GM12878 (cell line): ENCODE results near the gene KRTAP9-8. TPM values are rescaled to one million over a fixed set of nuclear protein-coding genes. Genes with fewer than 3 reads are reported as not detected.
A peak's percentile ranks its signal among the peaks of the same experiment; 100 is the strongest.

Source experiments
- ATAC-seq: fragments of 200-7000 bp; cut with Tn5 transposase; 3 replicates; pipeline ENCODE4 v1.9.1; 2020; ENCODE audit warnings: mild to moderate bottlenecking, moderate library complexity
- BruUV-seq: library from RNA; stranded (reverse); fragments of 400-500 nt; replicated peaks from 2 replicates; lab custom pipeline; 2021; lab: Mats Ljungman, UMichigan
- CTCF ChIA-PET: fragments of 300-600 bp; sonication (Branson Sonifier 250); formaldehyde crosslinking; extraction: SDS; loops from one replicate; lab custom pipeline; 2021; ENCODE audit warnings: inconsistent platforms; lab: Yijun Ruan, JAX
- POLR2A ChIA-PET: fragments of 350-600 bp; formaldehyde crosslinking; extraction: SDS; loops from one replicate; lab custom pipeline; 2021; ENCODE audit warnings: inconsistent platforms; lab: Charles Lee
- RAD21 ChIA-PET: fragments of 300-600 bp; sonication (Branson Sonifier 250); formaldehyde crosslinking; loops from one replicate; lab custom pipeline; 2023; ENCODE audit warnings: antibody characterized with exemption; ENCODE audit not compliant: unreplicated experiment; lab: Charles Lee
- SMC1A ChIA-PET: fragments of 300-600 bp; sonication (Branson Sonifier 250); formaldehyde crosslinking; loops from one replicate; lab custom pipeline; 2023; ENCODE audit not compliant: unreplicated experiment, uncharacterized antibody; lab: Charles Lee
- DNase-seq: peaks from one replicate; pipeline ENCODE4 v3.0.0-alpha.2; 2011; ENCODE audit warnings: low read depth, low spot score
- FAIRE-seq: peaks from 3 replicates; lab custom pipeline; 2011; peaks lifted over from hg19 to GRCh38; lab: Jason Lieb, UNC
- H2AFZ ChIP-seq: 2 replicates; pipeline ENCODE4 v1.6.0; 2011; ENCODE audit warnings: low read depth, low read length, control low read depth; ENCODE audit not compliant: control insufficient read depth
- H3K27ac ChIP-seq: 2 replicates; pipeline ENCODE4 v1.5.1; 2011; ENCODE audit warnings: control low read depth; ENCODE audit not compliant: control insufficient read depth, insufficient read depth
- H3K27me3 ChIP-seq, 2 experiments: replicated peaks in 1 of 2; 2 replicates each; pipeline versions ENCODE4 v1.6.0 to v1.6.1; 2011; ENCODE audit warnings: low read length in 1 of 2; ENCODE audit not compliant: control insufficient read depth in 2 of 2, insufficient read depth in 2 of 2
- H3K36me3 ChIP-seq, 2 experiments: 2 replicates each; pipeline ENCODE4 v1.5.1; 2011; ENCODE audit warnings: low read length in 1 of 2; ENCODE audit not compliant: control insufficient read depth in 2 of 2, insufficient read depth in 2 of 2
- H3K4me1 ChIP-seq: 2 replicates; pipeline ENCODE4 v1.6.1; 2011; ENCODE audit warnings: mild to moderate bottlenecking, low read length, moderate library complexity, mixed read lengths; ENCODE audit not compliant: control insufficient read depth, insufficient read depth
- H3K4me2 ChIP-seq: 2 replicates; pipeline ENCODE4 v1.6.0; 2011; ENCODE audit warnings: control low read depth; ENCODE audit not compliant: control insufficient read depth, insufficient read depth
- H3K4me3 ChIP-seq: fragments of 200-600 bp; sonication (generic); 2 replicates; pipeline ENCODE4 v1.5.1; 2016
- H3K79me2 ChIP-seq: 2 replicates; pipeline ENCODE4 v1.6.0; 2011; ENCODE audit warnings: low read length; ENCODE audit not compliant: control insufficient read depth, insufficient read depth
- H3K9ac ChIP-seq: 2 replicates; pipeline ENCODE4 v1.8.0; 2011; ENCODE audit warnings: low read length, control low read depth, mixed read lengths; ENCODE audit not compliant: control insufficient read depth, insufficient read depth
- H3K9me3 ChIP-seq: replicated peaks from 3 replicates; pipeline ENCODE4 v1.5.1; 2011; ENCODE audit warnings: mild to moderate bottlenecking, low read length; ENCODE audit not compliant: control insufficient read depth, insufficient read depth
- H4K20me1 ChIP-seq: 2 replicates; pipeline ENCODE4 v1.6.0; 2011; ENCODE audit not compliant: control insufficient read depth, insufficient read depth
- ESRRA ChIP-seq: IDR thresholded peaks from 2 replicates; pipeline ENCODE4 v1.6.1; 2012; ENCODE audit warnings: mild to moderate bottlenecking, low read length, improper control_type of control experiment
- MEF2A ChIP-seq: IDR thresholded peaks from 2 replicates; pipeline ENCODE4 v1.6.1; 2011; ENCODE audit warnings: low read depth, mild to moderate bottlenecking, low read length, moderate library complexity; ENCODE audit not compliant: insufficient read depth
- NFIC ChIP-seq: IDR thresholded peaks from 2 replicates; pipeline ENCODE4 v1.6.1; 2012; ENCODE audit warnings: low read depth, mild to moderate bottlenecking, inconsistent platforms, low read length, moderate library complexity
- NFYA ChIP-seq: IDR thresholded peaks from 2 replicates; pipeline ENCODE4 v1.6.1; 2011; ENCODE audit warnings: low read depth, mild to moderate bottlenecking, low read length, improper control_type of control experiment, borderline replicate concordance
- NFYB ChIP-seq: IDR thresholded peaks from 2 replicates; pipeline ENCODE4 v1.6.1; 2011; ENCODE audit warnings: low read depth, mild to moderate bottlenecking, low read length, improper control_type of control experiment, moderate library complexity; ENCODE audit not compliant: insufficient read depth
- PBX3 ChIP-seq: IDR thresholded peaks from 2 replicates; pipeline ENCODE4 v1.6.1; 2011; ENCODE audit warnings: mild to moderate bottlenecking, low read depth, low read length, moderate library complexity; ENCODE audit not compliant: insufficient replicate concordance
- SP1 ChIP-seq: IDR thresholded peaks from one replicate; pipeline ENCODE4 v1.6.1; 2011; ENCODE audit warnings: low read depth, low read length
- ZBTB4 ChIP-seq: fragments of 450-650 bp; formaldehyde crosslinking; IDR thresholded peaks from 2 replicates; pipeline ENCODE4 v1.4.0; 2022; ENCODE audit warnings: mild to moderate bottlenecking, moderate library complexity
- ZNF592 ChIP-seq: fragments of 450-650 bp; IDR thresholded peaks from 2 replicates; pipeline ENCODE4 v1.6.1; 2017; ENCODE audit warnings: mild to moderate bottlenecking, moderate library complexity
- WGBS: methylation state at CpG from one replicate; pipeline ENCODE4 v1.1.6; 2016; ENCODE audit warnings: low lambda C conversion rate; ENCODE audit not compliant: insufficient replicate concordance, insufficient coverage; ENCODE audit errors: missing lambda C conversion rate; 5-methylcytosine and 5-hydroxymethylcytosine counted together
- in situ Hi-C: fragments of 300-500 bp; cut with MboI; formaldehyde crosslinking; loops from 9 replicates; pipeline ENCODE4 v1.14.3; 2018; ENCODE audit warnings: mixed read lengths
- intact Hi-C: fragments of 100-400 bp; cut with micrococcal nuclease; formaldehyde crosslinking; loops from one replicate; pipeline ENCODE4 v1.14.2; 2022; ENCODE audit not compliant: unreplicated experiment
- polyA plus RNA-seq, 11 experiments: library from polyadenylated mRNA; depleted of rRNA in 4 of 11; unstranded in 6 of 11; stranded (reverse) in 5 of 11; fragments of >200 nt; fragmentation: Nextera tagmentation in 4 of 11; fragmentation: Illumina TruSeq in 1 of 11; extraction: Ambion mirVana in 4 of 11; extraction: Trizol in 1 of 11; gene quantifications; 1 replicate in 1 of 11; 2 replicates in 10 of 11; pipeline versions ENCODE4 v1.2.1 to v1.2.3, GENCODE V29; 2011 to 2016; ENCODE audit warnings: inconsistent platforms in 2 of 11, missing spikeins in 2 of 11, low read depth in 1 of 11
- total RNA-seq, 4 experiments: library from RNA; depleted of rRNA in 3 of 4; stranded (reverse); fragments of >200 nt in 3 of 4; fragmentation: Illumina TruSeq in 1 of 4; extraction: Trizol in 1 of 4; gene quantifications; 2 replicates each; pipeline versions ENCODE4 v1.2.1 to v1.2.3, GENCODE V29; 2013 to 2021
- TF ChIP-seq, protein P1 (sequence below): fragments of 450-650 bp; IDR thresholded peaks from 2 replicates; pipeline ENCODE4 v1.6.1; 2017; ENCODE audit warnings: mild to moderate bottlenecking, moderate library complexity

Gene KRTAP9-8
- total and polyA plus RNA-seq, 10 of the 15 experiments (the other 5 are each of a cell fraction or from before 2014, with no cell fraction given): not detected

DNA sequence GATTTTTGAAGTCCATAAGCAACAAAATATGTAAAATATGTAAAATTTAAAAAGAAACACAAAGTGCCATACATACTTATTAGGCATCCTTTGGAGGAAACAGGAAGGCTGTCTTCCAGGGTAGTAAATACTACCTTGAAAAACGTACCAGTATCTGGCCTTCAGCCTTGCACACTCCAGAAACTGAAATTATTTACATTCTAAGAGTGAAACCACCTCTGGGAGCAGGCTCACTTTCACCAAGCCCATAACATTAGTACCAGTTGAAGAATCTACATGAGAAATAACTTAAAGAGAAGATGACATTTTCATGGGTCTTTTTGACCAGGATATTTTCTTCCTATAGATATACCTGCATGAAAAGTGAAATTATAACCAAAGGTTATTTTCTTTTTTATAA lies 41.7 kb upstream of the KRTAP9-8 start:
- H3K79me2 ChIP-seq: no peaks in the 10 kb centered on the region
- intact Hi-C loops (no loop called here), in situ Hi-C loops (no loop called here)
- no peaks in the 10 kb centered on the region for H4K20me1 ChIP-seq
- FAIRE-seq (peak; percentile 76), DNase-seq (no peak), ATAC-seq (peak; percentile 54)
- no peak overlapping the region for H3K4me3 ChIP-seq
- no TSS peak for BruUV-seq
- no peaks in the 10 kb centered on the region for H3K9me3 ChIP-seq
- H3K9ac ChIP-seq: no peak overlapping the region
- H3K36me3 ChIP-seq: no peaks in the 10 kb centered on the region
- ChIA-PET CTCF (no interaction called here), SMC1A (no interaction called here), POLR2A (no interaction called here), RAD21 (no interaction called here)
- H3K4me1 ChIP-seq: no peaks in the 10 kb centered on the region
- H3K27ac ChIP-seq: no peak overlapping the region
- H3K4me2 ChIP-seq: no peak overlapping the region
- no peak overlapping the region for H2AFZ ChIP-seq
- H3K27me3 ChIP-seq: no peaks in the 10 kb centered on the region
- WGBS: 5% methylated on average over 1 of the region's 1 CpG
- TF ChIP-seq NFYB (no peak), PBX3 (no peak), ESRRA (no peak), MEF2A (no peak), NFIC (no peak), SP1 (no peak), ZBTB4 (CRISPR knock-in tag) (no peak), ZNF592 (no peak), NFYA (no peak)
- TF ChIP-seq, protein P1, sequence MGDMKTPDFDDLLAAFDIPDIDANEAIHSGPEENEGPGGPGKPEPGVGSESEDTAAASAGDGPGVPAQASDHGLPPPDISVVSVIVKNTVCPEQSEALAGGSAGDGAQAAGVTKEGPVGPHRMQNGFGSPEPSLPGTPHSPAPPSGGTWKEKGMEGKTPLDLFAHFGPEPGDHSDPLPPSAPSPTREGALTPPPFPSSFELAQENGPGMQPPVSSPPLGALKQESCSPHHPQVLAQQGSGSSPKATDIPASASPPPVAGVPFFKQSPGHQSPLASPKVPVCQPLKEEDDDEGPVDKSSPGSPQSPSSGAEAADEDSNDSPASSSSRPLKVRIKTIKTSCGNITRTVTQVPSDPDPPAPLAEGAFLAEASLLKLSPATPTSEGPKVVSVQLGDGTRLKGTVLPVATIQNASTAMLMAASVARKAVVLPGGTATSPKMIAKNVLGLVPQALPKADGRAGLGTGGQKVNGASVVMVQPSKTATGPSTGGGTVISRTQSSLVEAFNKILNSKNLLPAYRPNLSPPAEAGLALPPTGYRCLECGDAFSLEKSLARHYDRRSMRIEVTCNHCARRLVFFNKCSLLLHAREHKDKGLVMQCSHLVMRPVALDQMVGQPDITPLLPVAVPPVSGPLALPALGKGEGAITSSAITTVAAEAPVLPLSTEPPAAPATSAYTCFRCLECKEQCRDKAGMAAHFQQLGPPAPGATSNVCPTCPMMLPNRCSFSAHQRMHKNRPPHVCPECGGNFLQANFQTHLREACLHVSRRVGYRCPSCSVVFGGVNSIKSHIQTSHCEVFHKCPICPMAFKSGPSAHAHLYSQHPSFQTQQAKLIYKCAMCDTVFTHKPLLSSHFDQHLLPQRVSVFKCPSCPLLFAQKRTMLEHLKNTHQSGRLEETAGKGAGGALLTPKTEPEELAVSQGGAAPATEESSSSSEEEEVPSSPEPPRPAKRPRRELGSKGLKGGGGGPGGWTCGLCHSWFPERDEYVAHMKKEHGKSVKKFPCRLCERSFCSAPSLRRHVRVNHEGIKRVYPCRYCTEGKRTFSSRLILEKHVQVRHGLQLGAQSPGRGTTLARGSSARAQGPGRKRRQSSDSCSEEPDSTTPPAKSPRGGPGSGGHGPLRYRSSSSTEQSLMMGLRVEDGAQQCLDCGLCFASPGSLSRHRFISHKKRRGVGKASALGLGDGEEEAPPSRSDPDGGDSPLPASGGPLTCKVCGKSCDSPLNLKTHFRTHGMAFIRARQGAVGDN: no peak
